HCT116 (cell line): ENCODE measurements around the gene MAP2K5.

Experiments used
- SP1 ChIP-seq: IDR thresholded peaks from 2 replicates; pipeline ENCODE4 v1.6.1; 2012; ENCODE audit warnings: low read depth
- YY1 ChIP-seq: IDR thresholded peaks from 2 replicates; pipeline ENCODE4 v1.6.1; 2011; ENCODE audit warnings: low read length, low read depth, moderate library complexity, mild to moderate bottlenecking; ENCODE audit not compliant: insufficient replicate concordance; ENCODE audit errors: extremely low read depth
- ZFX ChIP-seq: fragments of 450-650 bp; IDR thresholded peaks from 2 replicates; pipeline ENCODE4 v1.6.1; 2017
- TF ChIP-seq, protein P1 (sequence below): IDR thresholded peaks from 2 replicates; pipeline ENCODE4 v1.6.1; 2012; ENCODE audit warnings: low read depth
- TF ChIP-seq, protein P2 (sequence below), 3 experiments: fragments of 200-600 bp in 1 of 3; sonication (generic) in 1 of 3; IDR thresholded peaks in 2 of 3; conservative IDR thresholded peaks in 1 of 3; 2 replicates each; pipeline ENCODE4 v1.5.1; 2012 to 2017; ENCODE audit warnings: low read depth in 2 of 3, low read length in 2 of 3, antibody characterized with exemption in 1 of 3, borderline replicate concordance in 1 of 3, control low read depth in 1 of 3, mild to moderate bottlenecking in 1 of 3, mixed read lengths in 1 of 3, mixed run types in 1 of 3, moderate library complexity in 1 of 3; ENCODE audit not compliant: insufficient read depth in 1 of 3

DNA sequence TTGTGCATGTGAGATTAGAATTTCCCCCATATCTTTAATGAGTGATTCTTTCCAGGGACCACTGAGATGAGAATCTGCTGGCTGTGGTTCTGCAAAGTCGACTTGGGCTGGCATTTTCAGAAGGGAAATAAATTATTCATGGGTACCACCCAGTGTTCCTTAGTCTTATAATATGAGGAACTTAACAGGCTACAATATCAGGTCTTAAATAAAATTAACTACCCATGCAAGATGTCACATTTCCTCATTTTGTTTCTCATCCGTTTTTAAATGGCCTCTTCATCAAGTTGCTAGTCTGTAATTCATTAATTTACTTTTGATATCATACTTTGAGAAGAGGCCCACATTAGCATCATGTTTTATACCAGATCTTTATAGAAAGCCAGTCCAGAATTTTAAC, 224.5 kb downstream of the MAP2K5 start:
- TF ChIP-seq, protein P1, sequence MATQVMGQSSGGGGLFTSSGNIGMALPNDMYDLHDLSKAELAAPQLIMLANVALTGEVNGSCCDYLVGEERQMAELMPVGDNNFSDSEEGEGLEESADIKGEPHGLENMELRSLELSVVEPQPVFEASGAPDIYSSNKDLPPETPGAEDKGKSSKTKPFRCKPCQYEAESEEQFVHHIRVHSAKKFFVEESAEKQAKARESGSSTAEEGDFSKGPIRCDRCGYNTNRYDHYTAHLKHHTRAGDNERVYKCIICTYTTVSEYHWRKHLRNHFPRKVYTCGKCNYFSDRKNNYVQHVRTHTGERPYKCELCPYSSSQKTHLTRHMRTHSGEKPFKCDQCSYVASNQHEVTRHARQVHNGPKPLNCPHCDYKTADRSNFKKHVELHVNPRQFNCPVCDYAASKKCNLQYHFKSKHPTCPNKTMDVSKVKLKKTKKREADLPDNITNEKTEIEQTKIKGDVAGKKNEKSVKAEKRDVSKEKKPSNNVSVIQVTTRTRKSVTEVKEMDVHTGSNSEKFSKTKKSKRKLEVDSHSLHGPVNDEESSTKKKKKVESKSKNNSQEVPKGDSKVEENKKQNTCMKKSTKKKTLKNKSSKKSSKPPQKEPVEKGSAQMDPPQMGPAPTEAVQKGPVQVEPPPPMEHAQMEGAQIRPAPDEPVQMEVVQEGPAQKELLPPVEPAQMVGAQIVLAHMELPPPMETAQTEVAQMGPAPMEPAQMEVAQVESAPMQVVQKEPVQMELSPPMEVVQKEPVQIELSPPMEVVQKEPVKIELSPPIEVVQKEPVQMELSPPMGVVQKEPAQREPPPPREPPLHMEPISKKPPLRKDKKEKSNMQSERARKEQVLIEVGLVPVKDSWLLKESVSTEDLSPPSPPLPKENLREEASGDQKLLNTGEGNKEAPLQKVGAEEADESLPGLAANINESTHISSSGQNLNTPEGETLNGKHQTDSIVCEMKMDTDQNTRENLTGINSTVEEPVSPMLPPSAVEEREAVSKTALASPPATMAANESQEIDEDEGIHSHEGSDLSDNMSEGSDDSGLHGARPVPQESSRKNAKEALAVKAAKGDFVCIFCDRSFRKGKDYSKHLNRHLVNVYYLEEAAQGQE, result no peak
- no peak for TF ChIP-seq SP1
- TF ChIP-seq, protein P2, sequence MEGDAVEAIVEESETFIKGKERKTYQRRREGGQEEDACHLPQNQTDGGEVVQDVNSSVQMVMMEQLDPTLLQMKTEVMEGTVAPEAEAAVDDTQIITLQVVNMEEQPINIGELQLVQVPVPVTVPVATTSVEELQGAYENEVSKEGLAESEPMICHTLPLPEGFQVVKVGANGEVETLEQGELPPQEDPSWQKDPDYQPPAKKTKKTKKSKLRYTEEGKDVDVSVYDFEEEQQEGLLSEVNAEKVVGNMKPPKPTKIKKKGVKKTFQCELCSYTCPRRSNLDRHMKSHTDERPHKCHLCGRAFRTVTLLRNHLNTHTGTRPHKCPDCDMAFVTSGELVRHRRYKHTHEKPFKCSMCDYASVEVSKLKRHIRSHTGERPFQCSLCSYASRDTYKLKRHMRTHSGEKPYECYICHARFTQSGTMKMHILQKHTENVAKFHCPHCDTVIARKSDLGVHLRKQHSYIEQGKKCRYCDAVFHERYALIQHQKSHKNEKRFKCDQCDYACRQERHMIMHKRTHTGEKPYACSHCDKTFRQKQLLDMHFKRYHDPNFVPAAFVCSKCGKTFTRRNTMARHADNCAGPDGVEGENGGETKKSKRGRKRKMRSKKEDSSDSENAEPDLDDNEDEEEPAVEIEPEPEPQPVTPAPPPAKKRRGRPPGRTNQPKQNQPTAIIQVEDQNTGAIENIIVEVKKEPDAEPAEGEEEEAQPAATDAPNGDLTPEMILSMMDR (IDR thresholded peaks at IDR 0.05 in 2 of 3, conservative IDR thresholded peaks at IDR 0.05 in 1 of 3; ENCODE audit: borderline replicate concordance in 1 of 3, insufficient read depth in 1 of 3, low read depth in 2 of 3, low read length in 2 of 3), result no peak
- no peak for TF ChIP-seq YY1
- TF ChIP-seq ZFX, result no peak
